ENCODE data around the gene NFIC. TPM values are rescaled to one million over a fixed set of nuclear protein-coding genes. Genes with fewer than 3 reads are reported as not detected.

NFIC gene
- total RNA-seq, 1 experiment from 2014 or later = 8.0 TPM

GRCh38 chr19:3396881-3397265 is 30.5 kb downstream of the NFIC start:
- no peak overlapping the region for H3T11ph ChIP-seq (ENCODE audit: low read length)
- H2BK5ac ChIP-seq (ENCODE audit: insufficient read length, low read length) = no peak overlapping the region
- H2AK5ac ChIP-seq (ENCODE audit: insufficient read length, low read length) = no peak overlapping the region
- no peaks in the 10 kb centered on the region for H4K20me1 ChIP-seq (ENCODE audit: control insufficient read depth, insufficient read depth, insufficient read length)
- no peaks in the 10 kb centered on the region for H3K27me3 ChIP-seq (ENCODE audit: insufficient read depth, low read length)
- Mint-ChIP-seq H3K27me3 (ENCODE audit: low read depth) (peaks cover 59% of the 10 kb centered on the region), H3K27ac (no peak overlapping the region), H3K36me3 (ENCODE audit: insufficient read depth in 1 of 3, low read depth in 3 of 3) (no peaks in the 10 kb centered on the region), H3K4me1 (peaks cover 0 to 7% of the 10 kb centered on the region in 2 experiments; a peak in 2 of 4 replicates), H3K4me3 (no peak overlapping the region; a peak in 1 of 5 replicates), H3K9me3 (no peaks in the 10 kb centered on the region; a peak in 2 of 5 replicates)
- no peak overlapping the region for H3K14ac ChIP-seq (ENCODE audit: insufficient read depth, low read length)
- H2BK20ac ChIP-seq (ENCODE audit: low read depth, low read length, poor library complexity, severe bottlenecking) = no peak overlapping the region
- H3K56ac ChIP-seq (ENCODE audit: insufficient read length, low read depth, low read length) = no peak overlapping the region
- no peak overlapping the region for H2BK12ac ChIP-seq (ENCODE audit: insufficient read length, low read depth, low read length)
- H3K4me1 ChIP-seq (ENCODE audit: insufficient read depth, low read length) = no peaks in the 10 kb centered on the region
- H3K9ac ChIP-seq (ENCODE audit: extremely low read depth, insufficient read length, low read length) = no peak overlapping the region
- no peaks in the 10 kb centered on the region for H3K23me2 ChIP-seq (ENCODE audit: insufficient read length, low read depth, low read length, poor library complexity, severe bottlenecking)
- no peak overlapping the region for H2AFZ ChIP-seq (ENCODE audit: low read length)
- H3K27ac ChIP-seq (ENCODE audit: insufficient read length, low read depth, low read length) = no peak overlapping the region
- no peak overlapping the region for H4K8ac ChIP-seq (replicated peaks; ENCODE audit: insufficient read length, low read depth, low read length)
- no peak overlapping the region for H4K5ac ChIP-seq (ENCODE audit: insufficient read length, low read depth, low read length)
- no peaks in the 10 kb centered on the region for H3K79me1 ChIP-seq (ENCODE audit: insufficient read depth, low read depth, low read length, poor library complexity, severe bottlenecking)
- H3K79me2 ChIP-seq (ENCODE audit: insufficient read depth, low read length) = no peaks in the 10 kb centered on the region
- H4K91ac ChIP-seq (ENCODE audit: insufficient read length, low read depth, low read length) = no peak overlapping the region
- H3K9me3 ChIP-seq (ENCODE audit: control insufficient read depth, low read depth, low read length) = no peaks in the 10 kb centered on the region
- H3K18ac ChIP-seq (ENCODE audit: insufficient read length, low read depth, low read length) = no peak overlapping the region
- no peak overlapping the region for H2BK120ac ChIP-seq (ENCODE audit: low read depth, low read length, poor library complexity, severe bottlenecking)
- TF ChIP-seq CTCF (conservative IDR thresholded peaks at IDR 0.05) = no peak
- H2BK15ac ChIP-seq (ENCODE audit: low read depth, low read length) = no peak overlapping the region
- WGBS (ENCODE audit: extremely low coverage, insufficient read length, low lambda C conversion rate) = no CpG with 5 or more reads among the region's 8 CpGs
- H3K4me2 ChIP-seq (ENCODE audit: insufficient read depth, insufficient read length, low read length) = no peak overlapping the region
- DNase-seq = no peak
- H3K4ac ChIP-seq (ENCODE audit: low read depth, low read length) = no peak overlapping the region
- no peak overlapping the region for H3K23ac ChIP-seq (ENCODE audit: insufficient read length, low read depth, low read length)
